A673 (cell line): ENCODE results near the gene PCBP4. TPM values are rescaled to one million over a fixed set of nuclear protein-coding genes. Genes with fewer than 3 reads are reported as not detected.
"Not testable (repeated sequence)": the region's sequence is repeated elsewhere in the genome, so short reads cannot be mapped to it uniquely, and the experiment has no call there.

ENCODE experiments used
- BruUV-seq: library from RNA; stranded (reverse); fragments of 400-500 nt; replicated peaks from 2 replicates; lab custom pipeline; 2021; lab: Mats Ljungman, UMichigan
- CTCF ChIA-PET: fragments of 300-600 bp; sonication (Branson Sonifier 250); formaldehyde crosslinking; loops from one replicate; lab custom pipeline; 2022; ENCODE audit warnings: antibody characterized with exemption; lab: Charles Lee
- POLR2A ChIA-PET: fragments of 300-600 bp; sonication (Branson Sonifier 250); formaldehyde crosslinking; loops from one replicate; lab custom pipeline; 2022; ENCODE audit warnings: antibody characterized with exemption; ENCODE audit not compliant: low non-redundant PET; lab: Charles Lee
- DNase-seq: peaks from one replicate; pipeline ENCODE4 v3.0.0-alpha.2; 2015; ENCODE audit warnings: low spot score
- H3K27ac ChIP-seq: fragments of 200-600 bp; sonication (generic); 2 replicates; pipeline ENCODE4 v1.5.1; 2016; ENCODE audit warnings: mixed run types, low read depth, mild to moderate bottlenecking, mixed read lengths, antibody characterized with exemption, low read length; ENCODE audit not compliant: poor library complexity, severe bottlenecking
- H3K27me3 ChIP-seq: fragments of 200-600 bp; sonication (generic); replicated peaks from 2 replicates; pipeline ENCODE4 v1.6.1; 2017; ENCODE audit warnings: mixed run types, low read depth, mild to moderate bottlenecking, mixed read lengths, antibody characterized with exemption, low read length; ENCODE audit not compliant: insufficient read depth, poor library complexity
- H3K36me3 ChIP-seq: fragments of 200-600 bp; sonication (generic); 2 replicates; pipeline ENCODE4 v1.6.1; 2016; ENCODE audit warnings: mixed run types, mild to moderate bottlenecking, mixed read lengths, antibody characterized with exemption, low read length; ENCODE audit not compliant: insufficient read depth, poor library complexity, severe bottlenecking
- H3K4me1 ChIP-seq: fragments of 200-600 bp; sonication (generic); 2 replicates; pipeline ENCODE4 v1.6.1; 2017; ENCODE audit warnings: mixed run types, mild to moderate bottlenecking, mixed read lengths, antibody characterized with exemption, low read length; ENCODE audit not compliant: insufficient read depth, poor library complexity, severe bottlenecking
- H3K4me3 ChIP-seq: fragments of 200-600 bp; sonication (generic); 2 replicates; pipeline ENCODE4 v1.5.1; 2016; ENCODE audit warnings: low read depth, mixed run types, mild to moderate bottlenecking, mixed read lengths, low read length; ENCODE audit not compliant: poor library complexity, severe bottlenecking
- H3K9me3 ChIP-seq: fragments of 200-600 bp; sonication (generic); 2 replicates; pipeline ENCODE4 v1.6.1; 2016; ENCODE audit warnings: mixed run types, low read depth, mild to moderate bottlenecking, mixed read lengths, antibody characterized with exemption, low read length; ENCODE audit not compliant: poor library complexity, severe bottlenecking
- EZH2 ChIP-seq: fragments of 200-600 bp; sonication (generic); IDR thresholded peaks from 2 replicates; pipeline ENCODE4 v1.6.1; 2017; ENCODE audit warnings: borderline replicate concordance, low read depth, mild to moderate bottlenecking, mixed read lengths, antibody characterized with exemption, low read length; ENCODE audit not compliant: poor library complexity, severe bottlenecking
- intact Hi-C: fragments of 100-400 bp; cut with micrococcal nuclease; formaldehyde crosslinking; loops from one replicate; pipeline ENCODE4 v1.10.0; 2022; ENCODE audit not compliant: unreplicated experiment
- total RNA-seq: library from RNA; stranded (reverse); gene quantifications from 2 replicates; pipeline ENCODE4 v1.2.3, GENCODE V29; 2021
- TF ChIP-seq, protein P1 (sequence below): fragments of 300-800, 200-600 bp; sonication (generic); conservative IDR thresholded peaks from 2 replicates; pipeline ENCODE4 v1.5.1; 2017; ENCODE audit warnings: low read depth, mild to moderate bottlenecking, antibody characterized with exemption, low read length, moderate library complexity, mixed read lengths

Gene PCBP4
- total RNA-seq, 1 experiment from 2014 or later, result 5.3 TPM

GRCh38 chr3:51992017-51992682 is 24.9 kb upstream of the PCBP4 start:
- no peaks in the 10 kb centered on the region for H3K27me3 ChIP-seq
- no peak for DNase-seq
- ChIA-PET POLR2A (no interaction called here), CTCF (interaction anchor here (1.1 kb wide), 1 partner anchor 51 kb away, joined by 3 read pairs; the partner anchor contains the start of gene RRP9)
- no peak for TF ChIP-seq EZH2
- TF ChIP-seq, protein P1, sequence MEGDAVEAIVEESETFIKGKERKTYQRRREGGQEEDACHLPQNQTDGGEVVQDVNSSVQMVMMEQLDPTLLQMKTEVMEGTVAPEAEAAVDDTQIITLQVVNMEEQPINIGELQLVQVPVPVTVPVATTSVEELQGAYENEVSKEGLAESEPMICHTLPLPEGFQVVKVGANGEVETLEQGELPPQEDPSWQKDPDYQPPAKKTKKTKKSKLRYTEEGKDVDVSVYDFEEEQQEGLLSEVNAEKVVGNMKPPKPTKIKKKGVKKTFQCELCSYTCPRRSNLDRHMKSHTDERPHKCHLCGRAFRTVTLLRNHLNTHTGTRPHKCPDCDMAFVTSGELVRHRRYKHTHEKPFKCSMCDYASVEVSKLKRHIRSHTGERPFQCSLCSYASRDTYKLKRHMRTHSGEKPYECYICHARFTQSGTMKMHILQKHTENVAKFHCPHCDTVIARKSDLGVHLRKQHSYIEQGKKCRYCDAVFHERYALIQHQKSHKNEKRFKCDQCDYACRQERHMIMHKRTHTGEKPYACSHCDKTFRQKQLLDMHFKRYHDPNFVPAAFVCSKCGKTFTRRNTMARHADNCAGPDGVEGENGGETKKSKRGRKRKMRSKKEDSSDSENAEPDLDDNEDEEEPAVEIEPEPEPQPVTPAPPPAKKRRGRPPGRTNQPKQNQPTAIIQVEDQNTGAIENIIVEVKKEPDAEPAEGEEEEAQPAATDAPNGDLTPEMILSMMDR, result no peak
- no peak overlapping the region for H3K4me3 ChIP-seq
- H3K36me3 ChIP-seq, result peaks cover 32% of the 10 kb centered on the region
- peaks cover 8% of the 10 kb centered on the region for H3K4me1 ChIP-seq
- H3K27ac ChIP-seq, result no peak overlapping the region
- BruUV-seq, result TSS peak; percentile 89
- H3K9me3 ChIP-seq, result no peaks in the 10 kb centered on the region
- intact Hi-C loops, result no loop called here

- DNase-seq, H3K9me3 ChIP-seq, intact Hi-C loops, BruUV-seq, H3K27ac ChIP-seq, H3K4me1 ChIP-seq, CTCF ChIA-PET, H3K4me3 ChIP-seq, H3K27me3 ChIP-seq: not testable (repeated sequence)
- peaks cover 32% of the 10 kb centered on the region for H3K36me3 ChIP-seq
- POLR2A ChIA-PET, result interaction anchor here (0.6 kb wide), 1 partner anchor 24 kb away, joined by 3 read pairs; no protein-coding TSS in a partner anchor
These were observed 23.3 kb upstream of the PCBP4 start for GRCh38 chr3:51990501-51990971.

GRCh38 chr3:51988286-51989146 is 21.3 kb upstream of the PCBP4 start:
- Histone ChIP-seq H3K27ac (no peak overlapping the region), H3K27me3 (no peaks in the 10 kb centered on the region), H3K4me1 (no peaks in the 10 kb centered on the region), H3K9me3 (no peaks in the 10 kb centered on the region), H3K4me3 (no peak overlapping the region), H3K36me3 (peaks cover 16% of the 10 kb centered on the region)
- BruUV-seq, result no TSS peak
- TF ChIP-seq, protein P1, result no peak
- TF ChIP-seq EZH2, result no peak
- DNase-seq, result no peak
- intact Hi-C loops, result no loop called here
- ChIA-PET POLR2A (no interaction called here), CTCF (no interaction called here)
